VCaP (cell line): Measurements from ENCODE around the gene TPRG1L.
"Not testable (repeated sequence)": the region's sequence is repeated elsewhere in the genome, so short reads cannot be mapped to it uniquely, and the experiment has no call there.

Experiments
- H3K27ac ChIP-seq: fragments of 450-650 bp; 2 replicates; pipeline ENCODE4 v1.5.1; 2017
- CTCF ChIP-seq: fragments of 450-650 bp; conservative IDR thresholded peaks from 2 replicates; pipeline ENCODE4 v1.5.1; 2017; ENCODE audit warnings: mild to moderate bottlenecking, moderate library complexity

The TPRG1L gene

GRCh38 chr1:3618881-3619671 is 5.7 kb upstream of the TPRG1L start:
- TF ChIP-seq CTCF: peak; percentile 96
- no peak overlapping the region for H3K27ac ChIP-seq

GRCh38 chr1:3620708-3621107 is 4.1 kb upstream of the TPRG1L start:
- TF ChIP-seq CTCF: no peak
- no peak overlapping the region for H3K27ac ChIP-seq

GRCh38 chr1:3621151-3621671 is 3.6 kb upstream of the TPRG1L start:
- peak; percentile 83 for TF ChIP-seq CTCF
- not testable (repeated sequence) for H3K27ac ChIP-seq

- H3K27ac ChIP-seq: not testable (repeated sequence)
Observed at GRCh38 chr1:3622102-3622501, 2.7 kb upstream of the TPRG1L start.

- no peak for TF ChIP-seq CTCF
- peak overlapping the region; percentile 86 for H3K27ac ChIP-seq
Observed at GRCh38 chr1:3623441-3624199, 1.2 kb upstream of the TPRG1L start.

GRCh38 chr1:3625151-3625907 is 514 bp downstream of the TPRG1L start:
- peak overlapping the region; percentile 86 for H3K27ac ChIP-seq
- TF ChIP-seq CTCF: peak; percentile 24

GRCh38 chr1:3626025-3626424 is 1.2 kb downstream of the TPRG1L start:
- H3K27ac ChIP-seq: peak overlapping the region; percentile 86
- no peak for TF ChIP-seq CTCF
